AG04450 (cell line): ENCODE results near the gene CTAGE8. TPM values are rescaled to one million over a fixed set of nuclear protein-coding genes. Genes with fewer than 3 reads are reported as not detected.
"Not testable (repeated sequence)": the region's sequence is repeated elsewhere in the genome, so short reads cannot be mapped to it uniquely, and the experiment has no call there.

Experiments
- CTCF ChIA-PET: fragments of 300-600, 350-600 bp; formaldehyde crosslinking; extraction: SDS; loops from one replicate; lab custom pipeline; 2022; ENCODE audit warnings: antibody characterized with exemption, inconsistent platforms; lab: Charles Lee
- POLR2A ChIA-PET: fragments of 350-600 bp; formaldehyde crosslinking; extraction: SDS; loops from one replicate; lab custom pipeline; 2021; ENCODE audit warnings: antibody characterized with exemption, inconsistent platforms; lab: Yijun Ruan, JAX
- DNase-seq: peaks from one replicate; pipeline ENCODE4 v3.0.0-alpha.2; 2011; ENCODE audit warnings: low read depth, low spot score
- H3K27ac ChIP-seq: one replicate; pipeline ENCODE4 v1.5.1; 2012; ENCODE audit warnings: low read depth, low read length, control low read depth
- H3K27me3 ChIP-seq: one replicate; pipeline ENCODE4 v1.6.0; 2012; ENCODE audit warnings: low read length; ENCODE audit not compliant: control insufficient read depth, insufficient read depth
- H3K4me3 ChIP-seq: 2 replicates; pipeline ENCODE4 v1.5.1; 2011; ENCODE audit warnings: mild to moderate bottlenecking, low read depth, low read length, control low read depth
- H3K9me3 ChIP-seq: 2 replicates; pipeline ENCODE4 v1.5.1; 2012; ENCODE audit warnings: low read length; ENCODE audit not compliant: control insufficient read depth, insufficient read depth
- polyA plus RNA-seq: library from polyadenylated mRNA; depleted of rRNA; stranded (reverse); fragments of >200 nt; gene quantifications from 2 replicates; pipeline ENCODE4 v1.2.3, GENCODE V29; 2011
- TF ChIP-seq, protein P1 (sequence below): IDR thresholded peaks from 2 replicates; pipeline ENCODE4 v1.5.1; 2011; ENCODE audit warnings: low read depth, low read length, control low read depth, inconsistent platforms

The CTAGE8 gene
- polyA plus RNA-seq, 1 experiment = 0.16 TPM

DNA sequence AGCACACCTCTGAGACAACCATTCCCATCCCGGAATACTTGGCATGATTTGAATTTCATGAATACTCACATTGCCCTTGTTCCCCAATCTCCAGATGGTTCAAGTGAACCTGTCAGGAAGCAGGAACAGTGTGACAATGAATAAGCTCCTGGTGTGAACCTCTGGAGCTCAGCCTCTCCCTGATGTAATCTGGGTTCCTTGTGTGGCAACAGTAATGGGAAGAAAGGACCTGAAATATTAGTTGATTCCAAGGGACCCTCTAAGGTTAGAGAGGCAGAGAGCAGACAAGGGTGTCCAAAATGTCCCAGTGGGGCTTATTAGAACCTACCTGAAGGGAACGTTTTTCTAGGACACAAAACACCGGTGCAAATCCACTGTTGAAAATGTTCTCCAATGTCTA, 13.0 kb downstream of the CTAGE8 start:
- Histone ChIP-seq H3K27ac (no peak overlapping the region), H3K27me3 (no peaks in the 10 kb centered on the region), H3K4me3 (no peak overlapping the region), H3K9me3 (no peaks in the 10 kb centered on the region)
- TF ChIP-seq, protein P1, sequence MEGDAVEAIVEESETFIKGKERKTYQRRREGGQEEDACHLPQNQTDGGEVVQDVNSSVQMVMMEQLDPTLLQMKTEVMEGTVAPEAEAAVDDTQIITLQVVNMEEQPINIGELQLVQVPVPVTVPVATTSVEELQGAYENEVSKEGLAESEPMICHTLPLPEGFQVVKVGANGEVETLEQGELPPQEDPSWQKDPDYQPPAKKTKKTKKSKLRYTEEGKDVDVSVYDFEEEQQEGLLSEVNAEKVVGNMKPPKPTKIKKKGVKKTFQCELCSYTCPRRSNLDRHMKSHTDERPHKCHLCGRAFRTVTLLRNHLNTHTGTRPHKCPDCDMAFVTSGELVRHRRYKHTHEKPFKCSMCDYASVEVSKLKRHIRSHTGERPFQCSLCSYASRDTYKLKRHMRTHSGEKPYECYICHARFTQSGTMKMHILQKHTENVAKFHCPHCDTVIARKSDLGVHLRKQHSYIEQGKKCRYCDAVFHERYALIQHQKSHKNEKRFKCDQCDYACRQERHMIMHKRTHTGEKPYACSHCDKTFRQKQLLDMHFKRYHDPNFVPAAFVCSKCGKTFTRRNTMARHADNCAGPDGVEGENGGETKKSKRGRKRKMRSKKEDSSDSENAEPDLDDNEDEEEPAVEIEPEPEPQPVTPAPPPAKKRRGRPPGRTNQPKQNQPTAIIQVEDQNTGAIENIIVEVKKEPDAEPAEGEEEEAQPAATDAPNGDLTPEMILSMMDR = no peak
- POLR2A ChIA-PET = no interaction called here
- CTCF ChIA-PET = no interaction called here
- DNase-seq = no peak

GRCh38 chr7:144255471-144255897, 13.6 kb downstream of the CTAGE8 start:
- Histone ChIP-seq H3K27me3 (no peaks in the 10 kb centered on the region), H3K9me3 (no peaks in the 10 kb centered on the region), H3K27ac (no peak overlapping the region), H3K4me3 (no peak overlapping the region)
- TF ChIP-seq, protein P1 = no peak
- ChIA-PET CTCF (no interaction called here), POLR2A (no interaction called here)
- DNase-seq = no peak

- H3K27me3 ChIP-seq, CTCF ChIA-PET, POLR2A ChIA-PET, H3K4me3 ChIP-seq, H3K9me3 ChIP-seq, DNase-seq, H3K27ac ChIP-seq: not testable (repeated sequence)
These were observed 16.8 kb downstream of the CTAGE8 start for GRCh38 chr7:144252307-144252706.

DNA sequence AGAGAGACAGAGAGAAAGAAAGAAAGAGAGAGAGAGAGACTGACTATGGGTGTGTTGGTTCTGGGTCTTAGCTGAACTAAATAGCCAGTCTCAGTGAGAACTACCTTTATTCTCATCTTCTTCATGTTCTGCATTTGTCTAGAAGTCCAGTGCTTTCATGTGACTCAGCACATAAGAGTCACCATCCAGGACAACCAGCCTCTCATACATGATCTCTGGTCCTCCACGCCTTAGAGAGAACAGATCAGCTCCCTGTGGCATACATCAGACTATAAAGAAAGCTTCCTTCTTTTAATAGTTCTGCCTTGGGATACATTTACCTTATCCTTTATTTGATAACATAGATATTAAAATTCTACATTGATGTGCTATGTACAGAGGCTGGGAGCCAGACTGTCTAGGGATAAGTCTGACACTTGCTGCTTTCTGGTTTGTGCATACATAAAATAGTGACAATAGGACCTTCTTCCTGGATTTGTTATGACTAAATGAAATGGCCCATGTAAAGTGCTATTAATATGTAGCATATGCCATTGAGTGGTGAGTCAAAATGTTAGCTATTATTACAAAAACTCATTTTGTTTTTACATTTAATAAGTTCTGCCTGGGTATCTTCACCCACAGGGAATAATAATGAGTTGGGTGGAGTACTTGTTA, 21.3 kb downstream of the CTAGE8 start:
- CTCF ChIA-PET, H3K27me3 ChIP-seq, H3K4me3 ChIP-seq, DNase-seq, POLR2A ChIA-PET, H3K27ac ChIP-seq, H3K9me3 ChIP-seq: not testable (repeated sequence)

DNA sequence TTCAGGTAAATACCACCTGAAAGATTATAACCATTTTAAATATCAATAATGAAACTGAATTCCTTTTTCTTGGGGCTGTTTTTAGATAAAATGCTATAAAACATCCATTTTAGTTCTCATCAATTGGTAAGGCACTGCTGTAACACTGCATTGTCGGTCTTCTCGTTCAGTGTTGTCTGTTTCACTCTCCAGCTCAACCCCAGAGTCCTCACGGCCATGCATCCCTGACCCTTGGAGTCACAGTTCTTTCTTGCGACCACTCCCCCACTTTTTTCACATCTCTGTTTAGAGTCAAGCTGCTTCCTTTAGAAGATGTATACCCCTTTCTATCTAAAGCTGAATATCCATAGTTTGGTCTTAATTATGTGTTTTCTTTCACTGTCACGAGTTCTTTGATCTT, 22.1 kb downstream of the CTAGE8 start:
- DNase-seq, H3K27me3 ChIP-seq, H3K4me3 ChIP-seq, CTCF ChIA-PET, POLR2A ChIA-PET, H3K9me3 ChIP-seq, H3K27ac ChIP-seq: not testable (repeated sequence)

GRCh38 chr7:144245372-144245771, 23.7 kb downstream of the CTAGE8 start:
- H3K27me3 ChIP-seq, H3K9me3 ChIP-seq, DNase-seq, CTCF ChIA-PET, POLR2A ChIA-PET, H3K27ac ChIP-seq, H3K4me3 ChIP-seq: not testable (repeated sequence)

- POLR2A ChIA-PET, H3K9me3 ChIP-seq, H3K27me3 ChIP-seq, H3K27ac ChIP-seq, DNase-seq, CTCF ChIA-PET, H3K4me3 ChIP-seq: not testable (repeated sequence)
These were observed 29.7 kb downstream of the CTAGE8 start, which contains the start of gene OR2A42 for GRCh38 chr7:144239365-144239764. Gene OR2A42 (minus strand): TSS chr7:144239605. CDS start chr7:144232843, 6,762 bp downstream.

- CTCF ChIA-PET, H3K27ac ChIP-seq, H3K4me3 ChIP-seq, DNase-seq, POLR2A ChIA-PET, H3K9me3 ChIP-seq, H3K27me3 ChIP-seq: not testable (repeated sequence)
These were observed 30.5 kb downstream of the CTAGE8 start for GRCh38 chr7:144238530-144239082.

- H3K27ac ChIP-seq, H3K4me3 ChIP-seq, DNase-seq, CTCF ChIA-PET, H3K27me3 ChIP-seq, H3K9me3 ChIP-seq, POLR2A ChIA-PET: not testable (repeated sequence)
These were observed 36.0 kb downstream of the CTAGE8 start for GRCh38 chr7:144233039-144233438.

GRCh38 chr7:144231027-144231426, 38.1 kb downstream of the CTAGE8 start:
- H3K27ac ChIP-seq, H3K9me3 ChIP-seq, POLR2A ChIA-PET, H3K4me3 ChIP-seq, H3K27me3 ChIP-seq, DNase-seq, CTCF ChIA-PET: not testable (repeated sequence)
